Stimulated activated naive CD8-positive, alpha-beta T cell treated with anti-CD3 and anti-CD28 coated beads, Interleukin-15, amount 100 ng/mL, for 72 hours (primary cell): ENCODE measurements around the gene SLC29A4.

Experiments used
- ATAC-seq: fragments of 150-1000 bp; cut with Tn5 transposase; 2 replicates; pipeline ENCODE4 v1.10.0; 2021; ENCODE audit warnings: mild to moderate bottlenecking, moderate library complexity
- DNase-seq, 2 donors: peaks; one replicate each; pipeline ENCODE4 v3.0.0; 2021 to 2022
- H3K27ac Mint-ChIP-seq, 2 donors: one replicate each; pipeline ENCODE4 v1.8.0; 2022; ENCODE audit warnings: mild to moderate bottlenecking in 2 of 2, mixed read lengths in 2 of 2, moderate library complexity in 2 of 2
- H3K27me3 Mint-ChIP-seq: one replicate; pipeline ENCODE4 v1.8.0; 2022; ENCODE audit warnings: mixed read lengths
- H3K4me1 Mint-ChIP-seq: one replicate; pipeline ENCODE4 v1.8.0; 2022; ENCODE audit warnings: mild to moderate bottlenecking, mixed read lengths
- H3K4me3 Mint-ChIP-seq, 2 donors: one replicate each; pipeline ENCODE4 v1.8.0; 2022; ENCODE audit warnings: mild to moderate bottlenecking in 2 of 2, mixed read lengths in 2 of 2, moderate library complexity in 1 of 2
- H3K9me3 Mint-ChIP-seq, 2 donors: one replicate each; pipeline ENCODE4 v1.8.0; 2022; ENCODE audit warnings: mixed read lengths in 2 of 2

Gene SLC29A4

GRCh38 chr7:5349437-5350173, 66.9 kb downstream of the SLC29A4 start:
- H3K4me1 Mint-ChIP-seq, result peaks cover 4% of the 10 kb centered on the region
- peak; percentile 26 for ATAC-seq
- peak overlapping the region in 1 of 2 donors; percentile 27 for H3K27ac Mint-ChIP-seq
- no peak for DNase-seq
- H3K27me3 Mint-ChIP-seq, result no peaks in the 10 kb centered on the region
- no peak overlapping the region for H3K4me3 Mint-ChIP-seq
- H3K9me3 Mint-ChIP-seq, result peaks cover 0 to 8% of the 10 kb centered on the region in 2 donors

- ATAC-seq (peak; percentile 21), DNase-seq (no peak)
- Mint-ChIP-seq H3K27ac (no peak overlapping the region), H3K9me3 (peaks cover 0 to 2% of the 10 kb centered on the region in 2 donors), H3K4me1 (peaks cover 9% of the 10 kb centered on the region), H3K4me3 (no peak overlapping the region), H3K27me3 (no peaks in the 10 kb centered on the region)
Observed at GRCh38 chr7:5350174-5350463, 67.4 kb downstream of the SLC29A4 start.

DNA sequence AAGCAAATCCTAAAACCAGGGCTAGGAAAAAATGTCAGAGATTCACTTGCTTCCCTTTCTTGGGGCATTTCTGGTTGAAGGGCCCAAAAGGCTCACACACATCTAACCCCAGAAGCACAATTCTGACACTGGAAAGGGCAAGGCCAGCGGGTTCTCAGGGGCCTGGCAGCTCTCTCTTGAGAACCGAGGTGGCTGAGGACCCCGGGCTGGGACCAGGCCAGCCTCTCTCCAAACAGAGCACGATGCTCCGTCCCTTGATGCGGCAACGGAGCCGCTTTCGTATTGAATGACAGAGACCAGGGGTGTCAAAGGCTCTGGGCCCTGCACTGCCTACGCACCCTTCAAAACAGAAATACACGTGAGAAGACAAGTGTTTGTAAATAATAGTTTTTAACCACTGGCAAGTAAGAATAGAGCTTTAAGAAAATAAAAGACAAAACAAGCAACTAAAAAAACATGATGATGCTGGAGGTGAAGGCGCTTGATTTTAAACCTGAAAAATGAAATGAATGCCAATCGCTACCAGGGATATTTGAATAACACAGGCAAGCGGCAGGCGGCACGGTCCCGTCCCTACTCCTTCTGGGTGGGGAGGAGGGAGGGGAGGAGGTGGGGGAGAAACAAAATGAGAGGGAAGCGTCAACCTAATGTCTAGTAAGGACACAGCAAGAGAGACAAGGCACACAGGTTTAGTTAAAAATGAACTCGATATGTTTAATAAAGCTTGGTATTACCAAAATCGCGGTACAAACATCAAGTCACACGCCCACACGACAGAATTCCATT, 68.0 kb downstream of the SLC29A4 start:
- Mint-ChIP-seq H3K4me1 (peaks cover 15% of the 10 kb centered on the region), H3K4me3 (no peak overlapping the region), H3K9me3 (no peaks in the 10 kb centered on the region), H3K27ac (no peak overlapping the region), H3K27me3 (no peaks in the 10 kb centered on the region)
- DNase-seq, result no peak
- ATAC-seq, result no peak

DNA sequence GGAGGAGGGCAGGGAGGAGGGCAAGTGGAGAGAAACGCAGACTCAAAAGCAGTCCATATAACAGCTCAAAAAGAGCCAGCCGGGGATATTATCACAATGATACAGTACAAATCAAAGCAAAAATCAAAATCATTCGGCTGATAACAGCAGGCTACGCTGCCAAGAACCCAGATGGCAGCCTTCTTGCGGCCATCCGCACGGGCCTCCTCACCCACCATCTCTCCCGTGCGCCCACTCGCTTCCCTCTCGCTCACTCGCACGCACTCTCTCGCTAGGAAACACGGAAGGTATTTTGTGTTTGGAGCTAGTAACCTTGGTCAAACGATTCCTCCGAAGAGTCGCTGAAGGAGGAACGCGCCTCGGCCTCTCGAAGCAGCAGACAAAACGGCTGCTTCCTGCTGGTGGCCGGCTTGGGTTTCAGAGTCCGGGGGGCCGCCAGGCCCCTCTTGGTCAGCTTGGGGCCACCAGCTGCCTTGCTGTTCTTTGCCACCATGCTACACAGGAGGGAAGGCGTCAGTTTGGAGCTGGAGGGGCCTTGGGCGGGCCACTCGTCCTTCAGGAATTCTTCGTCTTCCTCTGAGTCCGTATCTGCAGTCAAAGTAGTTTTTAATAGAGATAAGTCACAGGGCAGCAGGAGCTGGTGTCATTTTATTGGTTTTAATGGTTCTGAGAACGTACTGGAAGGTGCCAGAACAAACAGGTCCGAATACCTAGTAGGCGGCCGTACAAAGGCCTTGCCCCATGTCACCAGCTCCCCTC, 68.9 kb downstream of the SLC29A4 start:
- Mint-ChIP-seq H3K27ac (no peak overlapping the region), H3K27me3 (no peaks in the 10 kb centered on the region), H3K9me3 (no peaks in the 10 kb centered on the region), H3K4me3 (no peak overlapping the region), H3K4me1 (peaks cover 15% of the 10 kb centered on the region)
- no peak for DNase-seq
- ATAC-seq, result no peak

GRCh38 chr7:5352440-5353010, 69.8 kb downstream of the SLC29A4 start:
- no peak overlapping the region for H3K4me3 Mint-ChIP-seq
- no peak for DNase-seq
- H3K4me1 Mint-ChIP-seq, result peaks cover 15% of the 10 kb centered on the region
- ATAC-seq, result no peak
- no peaks in the 10 kb centered on the region for H3K9me3 Mint-ChIP-seq
- no peaks in the 10 kb centered on the region for H3K27me3 Mint-ChIP-seq
- no peak overlapping the region for H3K27ac Mint-ChIP-seq

- Mint-ChIP-seq H3K4me1 (peaks cover 15% of the 10 kb centered on the region), H3K9me3 (no peaks in the 10 kb centered on the region), H3K27me3 (no peaks in the 10 kb centered on the region), H3K4me3 (no peak overlapping the region), H3K27ac (peak overlapping the region in 1 of 2 donors; percentile 51)
- DNase-seq, result no peak
- ATAC-seq, result no peak
Observed at GRCh38 chr7:5354460-5355232, 71.9 kb downstream of the SLC29A4 start.
